HepG2 (cell line): ENCODE results near the gene TBC1D19. TPM values are rescaled to one million over a fixed set of nuclear protein-coding genes. Genes with fewer than 3 reads are reported as not detected.

ENCODE experiments used
- ATAC-seq: fragments of 200-7000 bp; cut with Tn5 transposase; 3 replicates; pipeline ENCODE4 v1.9.1; 2020; ENCODE audit warnings: mild to moderate bottlenecking, moderate library complexity
- BruUV-seq: library from RNA; stranded (reverse); fragments of 400-500 nt; replicated peaks from 2 replicates; lab custom pipeline; 2021; lab: Mats Ljungman, UMichigan
- CTCF ChIA-PET: fragments of 300-600 bp; formaldehyde crosslinking; extraction: SDS; loops from one replicate; lab custom pipeline; 2021; ENCODE audit warnings: low total read pairs, inconsistent platforms, low intra/inter-chr PET ratio; lab: Yijun Ruan, JAX
- POLR2A ChIA-PET: fragments of 350-600 bp; sonication (Branson Sonifier 250); formaldehyde crosslinking; loops from one replicate; lab custom pipeline; 2020; ENCODE audit warnings: antibody characterized with exemption, inconsistent platforms; lab: Yijun Ruan, JAX
- DNase-seq: peaks from one replicate; pipeline ENCODE4 v3.0.0-alpha.2; 2015; ENCODE audit warnings: low spot score
- FAIRE-seq: peaks from 3 replicates; lab custom pipeline; 2011; peaks lifted over from hg19 to GRCh38; lab: Jason Lieb, UNC
- H2AFZ ChIP-seq: one replicate; pipeline ENCODE4 v1.6.1; 2011; ENCODE audit warnings: low read length, inconsistent platforms
- H3K27ac ChIP-seq: fragments of 300-600 bp; 3 replicates; pipeline ENCODE4 v1.8.0; 2011; ENCODE audit warnings: mixed run types, mild to moderate bottlenecking, mixed read lengths, low read length, inconsistent platforms; ENCODE audit not compliant: insufficient read depth; ENCODE audit errors: extremely low read length
- H3K27me3 ChIP-seq, 2 experiments: fragments of 200-600 bp in 1 of 2; 2 replicates in 1 of 2; 3 replicates in 1 of 2; pipeline versions ENCODE4 v1.6.0 to v1.8.0; 2011; ENCODE audit warnings: low read length in 2 of 2, mild to moderate bottlenecking in 2 of 2, moderate library complexity in 2 of 2, inconsistent platforms in 1 of 2; ENCODE audit not compliant: insufficient read depth in 2 of 2, control insufficient read depth in 1 of 2
- H3K36me3 ChIP-seq, 2 experiments: fragments of 200-600 bp in 1 of 2; replicated peaks in 1 of 2; 2 replicates in 1 of 2; 3 replicates in 1 of 2; pipeline versions ENCODE4 v1.5.1 to v1.8.0; 2011; ENCODE audit warnings: low read length in 2 of 2, inconsistent platforms in 1 of 2; ENCODE audit not compliant: insufficient read depth in 2 of 2, control insufficient read depth in 1 of 2
- H3K4me1 ChIP-seq: 2 replicates; pipeline ENCODE4 v1.5.1; 2012; ENCODE audit warnings: low read length, inconsistent platforms; ENCODE audit not compliant: insufficient read depth
- H3K4me2 ChIP-seq: 2 replicates; pipeline ENCODE4 v1.6.0; 2011; ENCODE audit warnings: low read depth, low read length, inconsistent platforms
- H3K4me3 ChIP-seq, 3 experiments: fragments of 200-600 bp in 1 of 3; sonication (generic), shearing (Covaris generic) in 1 of 3; replicated peaks in 1 of 3; 2 replicates each; pipeline ENCODE4 v1.5.1; 2011 to 2016; ENCODE audit warnings: low read length in 3 of 3, inconsistent platforms in 2 of 3, low read depth in 2 of 3, mild to moderate bottlenecking in 2 of 3, control low read depth in 1 of 3, mixed read lengths in 1 of 3; ENCODE audit not compliant: insufficient read depth in 1 of 3
- H3K79me2 ChIP-seq: one replicate; pipeline ENCODE4 v1.6.1; 2011; ENCODE audit warnings: low read length, inconsistent platforms; ENCODE audit not compliant: insufficient read depth
- H3K9ac ChIP-seq: 2 replicates; pipeline ENCODE4 v1.6.0; 2011; ENCODE audit warnings: mild to moderate bottlenecking, low read depth, low read length, inconsistent platforms; ENCODE audit not compliant: insufficient read depth
- H3K9me3 ChIP-seq: 2 replicates; pipeline ENCODE4 v1.5.1; 2012; ENCODE audit warnings: mild to moderate bottlenecking, low read length
- H4K20me1 ChIP-seq: 2 replicates; pipeline ENCODE4 v1.6.0; 2011; ENCODE audit warnings: inconsistent platforms, mild to moderate bottlenecking, low read length, moderate library complexity; ENCODE audit not compliant: insufficient read depth
- FOXA3 ChIP-seq: IDR thresholded peaks from 2 replicates; pipeline ENCODE4 v1.6.1; 2016; ENCODE audit warnings: missing genetic modification reagents, missing compliant biosample characterization
- HDAC1 ChIP-seq: sonication (generic); formaldehyde crosslinking; IDR thresholded peaks from 2 replicates; pipeline ENCODE4 v1.5.1; 2020; ENCODE audit warnings: mild to moderate bottlenecking, missing genetic modification reagents
- HMG20B ChIP-seq: conservative IDR thresholded peaks from 2 replicates; pipeline ENCODE4 v1.6.1; 2016; ENCODE audit warnings: missing genetic modification reagents, missing compliant biosample characterization
- NCOA2 ChIP-seq: sonication (generic); formaldehyde crosslinking; IDR thresholded peaks from 2 replicates; pipeline ENCODE4 v1.8.0; 2022; ENCODE audit warnings: inconsistent platforms
- SIN3B ChIP-seq: fragments of 150-350 bp; IDR thresholded peaks from 2 replicates; pipeline ENCODE4 v1.6.1; 2014; ENCODE audit warnings: low read length
- SRY ChIP-seq: sonication (generic); formaldehyde crosslinking; IDR thresholded peaks from 2 replicates; pipeline ENCODE4 v1.8.0; 2022; ENCODE audit warnings: mild to moderate bottlenecking, missing genetic modification reagents
- SYNCRIP ChIP-seq: fragments of 200-400 bp; formaldehyde crosslinking; IDR thresholded peaks from 2 replicates; pipeline ENCODE4 v1.6.1; 2018; ENCODE audit warnings: mild to moderate bottlenecking, low read depth, low read length; ENCODE audit not compliant: insufficient read depth
- ZBTB21 ChIP-seq: sonication (generic); formaldehyde crosslinking; IDR thresholded peaks from 2 replicates; pipeline ENCODE4 v1.4.0; 2020; ENCODE audit warnings: missing genetic modification reagents
- ZMAT3 ChIP-seq: sonication (generic); formaldehyde crosslinking; conservative IDR thresholded peaks from 2 replicates; pipeline ENCODE4 v1.7.0; 2021; ENCODE audit warnings: missing genetic modification reagents
- ZNF431 ChIP-seq: sonication (generic); formaldehyde crosslinking; IDR thresholded peaks from 2 replicates; pipeline ENCODE4 v1.9.0; 2022; ENCODE audit warnings: missing genetic modification reagents, low read depth, mild to moderate bottlenecking, borderline replicate concordance
- ZNF672 ChIP-seq: sonication (generic); formaldehyde crosslinking; IDR thresholded peaks from 2 replicates; pipeline ENCODE4 v1.8.1; 2022; ENCODE audit warnings: missing genetic modification reagents
- in situ Hi-C: cut with HindIII; loops from 2 replicates; pipeline ENCODE4 v1.10.0; 2017; ENCODE audit warnings: low pct_unique_long_range_greater_than_20kb; ENCODE audit not compliant: extremely low pct_ligation_motif_present
- intact Hi-C: fragments of 100-400 bp; cut with micrococcal nuclease; formaldehyde crosslinking; loops from one replicate; pipeline ENCODE4 v1.10.0; 2022; ENCODE audit not compliant: unreplicated experiment
- polyA plus RNA-seq, 8 experiments: library from polyadenylated mRNA; depleted of rRNA in 3 of 8; stranded (reverse) in 7 of 8; unstranded in 1 of 8; fragments of >200 nt; fragmentation: Illumina TruSeq in 4 of 8; extraction: Trizol in 4 of 8; gene quantifications; 2 replicates each; pipeline versions ENCODE4 v1.2.1 to v1.2.3, GENCODE V29; 2011 to 2016; ENCODE audit warnings: low read depth in 4 of 8, missing spikeins in 1 of 8, mixed read lengths in 1 of 8; ENCODE audit not compliant: insufficient read depth in 1 of 8
- total RNA-seq, 5 experiments: library from RNA; depleted of rRNA; stranded (reverse); fragments of >200 nt; fragmentation: Illumina TruSeq; extraction: Trizol; gene quantifications; 2 replicates each; pipeline ENCODE4 v1.2.3, GENCODE V29; 2016; ENCODE audit warnings: low read depth in 1 of 5
- TF ChIP-seq, protein P1 (sequence below): sonication (generic); formaldehyde crosslinking; IDR thresholded peaks from 2 replicates; pipeline ENCODE4 v1.5.0; 2020; ENCODE audit warnings: mild to moderate bottlenecking, missing genetic modification reagents, borderline replicate concordance

Gene TBC1D19
- total and polyA plus RNA-seq, 2 of the 13 experiments (the other 11 are each of a cell fraction or from before 2014, with no cell fraction given) = 1.6 to 3.5 TPM

DNA sequence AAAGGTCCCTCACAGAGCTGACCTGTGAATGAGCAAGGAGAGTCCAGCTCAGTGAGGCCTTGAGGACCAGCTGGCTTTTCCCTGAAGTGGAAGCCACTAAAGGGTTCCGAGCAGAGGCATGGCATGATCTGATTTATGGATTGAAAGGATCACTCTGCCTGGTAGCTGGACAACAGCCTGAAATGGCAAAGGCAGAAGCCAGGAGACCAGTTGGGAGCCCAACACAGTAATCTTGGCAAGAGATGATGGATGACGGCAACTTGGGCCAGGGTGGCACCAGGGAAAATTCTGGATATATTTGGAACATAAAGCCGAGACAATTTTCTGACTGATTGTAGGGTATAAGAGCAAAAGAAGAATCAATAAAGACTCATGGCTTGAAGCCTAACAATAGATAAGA lies 207.5 kb downstream of the TBC1D19 start (continued):
- TF ChIP-seq, protein P1, sequence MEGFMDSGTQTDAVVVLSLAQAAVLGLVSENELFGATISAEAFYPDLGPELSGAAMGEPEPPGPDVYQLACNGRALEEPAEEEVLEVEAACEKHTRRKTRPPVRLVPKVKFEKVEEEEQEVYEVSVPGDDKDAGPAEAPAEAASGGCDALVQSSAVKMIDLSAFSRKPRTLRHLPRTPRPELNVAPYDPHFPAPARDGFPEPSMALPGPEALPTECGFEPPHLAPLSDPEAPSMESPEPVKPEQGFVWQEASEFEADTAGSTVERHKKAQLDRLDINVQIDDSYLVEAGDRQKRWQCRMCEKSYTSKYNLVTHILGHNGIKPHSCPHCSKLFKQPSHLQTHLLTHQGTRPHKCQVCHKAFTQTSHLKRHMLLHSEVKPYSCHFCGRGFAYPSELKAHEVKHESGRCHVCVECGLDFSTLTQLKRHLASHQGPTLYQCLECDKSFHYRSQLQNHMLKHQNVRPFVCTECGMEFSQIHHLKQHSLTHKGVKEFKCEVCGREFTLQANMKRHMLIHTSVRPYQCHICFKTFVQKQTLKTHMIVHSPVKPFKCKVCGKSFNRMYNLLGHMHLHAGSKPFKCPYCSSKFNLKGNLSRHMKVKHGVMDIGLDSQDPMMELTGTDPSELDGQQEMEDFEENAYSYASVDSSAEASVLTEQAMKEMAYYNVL (CRISPR knock-in tag) = no peak
- no peak for TF ChIP-seq ZNF672 (CRISPR knock-in tag)
- TF ChIP-seq ZBTB21 (CRISPR knock-in tag) = no peak
- no peak for TF ChIP-seq SIN3B
- TF ChIP-seq NCOA2 = no peak

DNA sequence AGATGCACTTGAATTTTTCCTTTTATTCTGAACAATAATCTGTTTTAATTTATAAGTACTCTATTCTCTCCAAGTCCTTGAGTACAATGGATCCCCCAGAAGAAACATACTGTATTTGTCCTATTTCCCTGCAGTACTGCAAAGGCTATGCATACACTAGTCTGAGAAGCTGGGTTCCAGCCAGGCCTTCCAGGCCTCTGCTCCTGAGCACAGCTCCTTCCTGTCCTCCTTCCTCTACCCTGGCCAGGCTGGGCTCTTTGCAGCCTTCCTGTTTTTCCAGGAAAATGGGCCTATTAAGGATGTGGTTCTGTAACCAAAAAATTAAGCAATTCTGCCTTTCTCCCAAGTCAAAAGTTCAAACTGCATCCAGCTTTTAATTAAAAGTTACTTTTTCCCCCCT lies 208.8 kb downstream of the TBC1D19 start:
- TF ChIP-seq ZMAT3 (no peak), FOXA3 (CRISPR knock-in tag) (no peak), SYNCRIP (no peak), ZNF431 (no peak), SRY (CRISPR knock-in tag) (no peak), HDAC1 (CRISPR knock-in tag) (no peak), HMG20B (CRISPR knock-in tag) (no peak)
- Histone ChIP-seq H3K9ac (no peak overlapping the region), H3K4me1 (peaks cover 11% of the 10 kb centered on the region), H3K79me2 (no peaks in the 10 kb centered on the region), H3K27ac (no peak overlapping the region), H3K4me2 (no peak overlapping the region), H3K9me3 (no peaks in the 10 kb centered on the region), H3K27me3 (peaks cover 2 to 7% of the 10 kb centered on the region in 2 experiments; a peak in 2 of 5 replicates), H3K36me3 (no peaks in the 10 kb centered on the region), H2AFZ (no peak overlapping the region), H3K4me3 (no peak overlapping the region), H4K20me1 (no peaks in the 10 kb centered on the region)
- no TSS peak for BruUV-seq
- DNase-seq (no peak), ATAC-seq (no peak), FAIRE-seq (no peak)
- intact Hi-C loops = no loop called here
- POLR2A ChIA-PET = no interaction called here
- in situ Hi-C loops = loop anchor here (25.0 kb wide), 1 partner anchor 220 kb away; no protein-coding TSS in a partner anchor
- CTCF ChIA-PET = no interaction called here
